ENCODE data around the gene HSPB3. TPM values are rescaled to one million over a fixed set of nuclear protein-coding genes. Genes with fewer than 3 reads are reported as not detected.
"Not testable (repeated sequence)": the region's sequence is repeated elsewhere in the genome, so short reads cannot be mapped to it uniquely, and the experiment has no call there.

The HSPB3 gene, protein sequence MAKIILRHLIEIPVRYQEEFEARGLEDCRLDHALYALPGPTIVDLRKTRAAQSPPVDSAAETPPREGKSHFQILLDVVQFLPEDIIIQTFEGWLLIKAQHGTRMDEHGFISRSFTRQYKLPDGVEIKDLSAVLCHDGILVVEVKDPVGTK
- total RNA-seq, result not detected in 2 replicates

GRCh38 chr5:54455413-54456157, at the start of gene HSPB3:
TSS of gene HSPB3 (plus strand) at chr5:54455699. CDS start at chr5:54455790, 91 bp downstream.
- no peak for DNase-seq (ENCODE audit: extremely low read depth, low read depth, low spot score)

GRCh38 chr5:54411176-54411575, 44.3 kb upstream of the HSPB3 start:
- DNase-seq (ENCODE audit: extremely low read depth, low read depth, low spot score), result no peak

GRCh38 chr5:54412913-54413312, 42.6 kb upstream of the HSPB3 start:
- no peak for DNase-seq (ENCODE audit: extremely low read depth, low read depth, low spot score)

GRCh38 chr5:54415147-54415546, 40.4 kb upstream of the HSPB3 start:
- no peak for DNase-seq (ENCODE audit: extremely low read depth, low read depth, low spot score)

- DNase-seq (ENCODE audit: extremely low read depth, low read depth, low spot score), result no peak
Observed at GRCh38 chr5:54415896-54416601, 39.5 kb upstream of the HSPB3 start.

DNA sequence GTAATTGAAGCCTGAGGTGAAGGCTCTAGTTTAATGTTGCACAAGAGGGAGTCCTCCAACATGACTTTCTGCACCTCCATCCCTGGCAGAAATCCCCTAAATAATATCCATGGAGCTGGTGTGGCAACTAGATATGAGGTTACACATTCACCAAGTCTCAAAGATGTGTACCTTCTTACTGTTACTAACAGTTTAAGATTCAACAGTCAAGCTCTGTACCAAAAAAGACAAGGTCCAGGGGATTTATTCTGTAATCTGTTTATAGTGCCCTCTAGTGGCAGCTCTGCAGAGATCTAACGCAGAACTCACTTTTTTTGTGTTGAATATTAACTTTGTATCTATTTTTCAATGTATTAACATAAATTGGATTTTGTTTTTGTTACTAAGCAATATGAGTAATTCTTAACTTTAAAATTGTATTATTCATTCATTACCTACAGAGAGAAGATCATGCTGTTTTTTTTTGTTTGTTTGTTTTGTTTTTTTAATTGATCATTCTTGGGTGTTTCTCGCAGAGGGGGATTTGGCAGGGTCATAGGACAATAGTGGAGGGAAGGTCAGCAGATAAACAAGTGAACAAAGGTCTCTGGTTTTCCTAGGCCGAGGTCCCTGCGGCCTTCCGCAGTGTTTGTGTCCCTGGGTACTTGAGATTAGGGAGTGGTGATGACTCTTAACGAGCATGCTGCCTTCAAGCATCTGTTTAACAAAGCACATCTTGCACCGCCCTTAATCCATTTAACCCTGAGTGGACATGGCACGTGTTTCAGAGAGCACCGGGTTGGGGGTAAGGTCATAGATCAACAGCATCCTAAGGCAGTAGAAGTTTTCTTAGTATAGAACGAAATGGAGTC, 35.7 kb upstream of the HSPB3 start:
- DNase-seq (ENCODE audit: extremely low read depth, low read depth, low spot score), result not testable (repeated sequence)

- DNase-seq (ENCODE audit: extremely low read depth, low read depth, low spot score), result not testable (repeated sequence)
Observed at GRCh38 chr5:54420511-54420910, 35.0 kb upstream of the HSPB3 start.

- no peak for DNase-seq (ENCODE audit: extremely low read depth, low read depth, low spot score)
Observed at GRCh38 chr5:54421976-54422375, 33.5 kb upstream of the HSPB3 start.

- no peak for DNase-seq (ENCODE audit: extremely low read depth, low read depth, low spot score)
Observed at GRCh38 chr5:54425258-54425657, 30.2 kb upstream of the HSPB3 start.

GRCh38 chr5:54426209-54426608, 29.3 kb upstream of the HSPB3 start:
- no peak for DNase-seq (ENCODE audit: extremely low read depth, low read depth, low spot score)

DNA sequence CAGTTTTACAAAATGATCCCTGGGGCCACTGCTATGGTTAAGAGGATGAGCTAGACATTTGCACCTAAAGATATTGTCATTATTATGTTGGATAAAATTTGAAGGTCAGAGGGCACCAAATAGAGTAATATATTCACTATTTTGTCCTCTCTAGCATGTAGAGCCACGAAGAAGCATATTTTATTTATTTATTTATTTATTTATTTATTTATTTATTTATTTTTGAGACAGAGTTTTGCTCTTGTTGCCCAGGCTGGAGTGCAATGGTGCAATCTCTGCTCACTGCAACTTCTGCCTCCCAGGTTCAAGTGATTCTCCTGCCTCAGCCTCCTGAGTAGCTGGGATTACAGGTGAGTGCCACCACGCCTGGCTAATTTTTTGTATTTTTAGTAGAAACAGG, 20.8 kb upstream of the HSPB3 start:
- DNase-seq (ENCODE audit: extremely low read depth, low read depth, low spot score), result not testable (repeated sequence)

- DNase-seq (ENCODE audit: extremely low read depth, low read depth, low spot score), result no peak
Observed at GRCh38 chr5:54438620-54439389, 16.7 kb upstream of the HSPB3 start.

GRCh38 chr5:54440456-54440893, 15.0 kb upstream of the HSPB3 start:
- DNase-seq (ENCODE audit: extremely low read depth, low read depth, low spot score), result no peak

DNA sequence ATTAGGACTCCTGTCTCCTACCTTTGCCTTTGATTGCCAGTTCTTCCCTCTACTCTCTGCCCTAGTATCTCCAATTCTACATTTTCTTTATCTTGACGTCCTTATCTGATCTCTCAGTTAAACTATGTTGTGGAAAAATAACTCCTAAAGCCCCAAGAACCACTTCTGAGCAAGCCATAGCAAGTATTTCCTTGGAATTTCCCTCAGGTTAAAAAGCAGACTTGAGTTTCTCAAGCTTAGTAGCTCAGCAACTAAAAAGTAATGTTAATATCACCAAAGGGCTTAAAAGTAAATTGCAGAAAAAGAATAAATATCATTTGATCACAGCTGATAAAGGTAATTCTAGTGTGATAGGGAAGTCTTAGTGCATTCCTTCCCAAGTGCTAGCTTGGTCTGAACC, 13.2 kb upstream of the HSPB3 start:
- DNase-seq (ENCODE audit: extremely low read depth, low read depth, low spot score), result no peak

GRCh38 chr5:54443270-54443669, 12.2 kb upstream of the HSPB3 start:
- peak; percentile 23 for DNase-seq (ENCODE audit: extremely low read depth, low read depth, low spot score)

- DNase-seq (ENCODE audit: extremely low read depth, low read depth, low spot score), result no peak
Observed at GRCh38 chr5:54445691-54446378, 9.7 kb upstream of the HSPB3 start.

GRCh38 chr5:54446379-54446732, 9.1 kb upstream of the HSPB3 start:
- no peak for DNase-seq (ENCODE audit: extremely low read depth, low read depth, low spot score)

- no peak for DNase-seq (ENCODE audit: extremely low read depth, low read depth, low spot score)
Observed at GRCh38 chr5:54449923-54450322, 5.6 kb upstream of the HSPB3 start.

- no peak for DNase-seq (ENCODE audit: extremely low read depth, low read depth, low spot score)
Observed at GRCh38 chr5:54450542-54450941, 5.0 kb upstream of the HSPB3 start.

DNA sequence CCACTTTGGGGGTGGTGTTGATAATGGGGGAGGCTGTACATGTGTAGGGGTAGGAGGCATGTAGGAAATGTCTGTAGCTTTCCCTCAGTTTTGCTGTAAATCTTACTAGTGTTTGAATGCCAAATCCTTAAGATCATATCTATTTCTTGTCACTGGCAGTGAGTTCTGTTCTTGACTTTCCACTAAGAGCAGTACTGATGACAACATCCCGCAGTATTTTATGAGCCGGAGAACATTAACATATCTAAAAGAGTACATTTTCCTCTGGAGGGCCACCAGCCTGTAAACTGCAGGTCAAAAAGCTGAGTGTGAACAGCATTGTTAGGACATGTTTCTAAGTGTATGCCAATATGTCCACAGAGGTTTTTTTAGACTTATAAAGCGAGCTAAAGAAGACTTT, 2.5 kb upstream of the HSPB3 start:
- DNase-seq (ENCODE audit: extremely low read depth, low read depth, low spot score), result no peak
